Subcutaneous adipose tissue (tissue), 4 donors: ENCODE results near the gene CSRNP2. TPM values are rescaled to one million over a fixed set of nuclear protein-coding genes. Genes with fewer than 3 reads are reported as not detected.

ENCODE experiments used
- small RNA-seq: library from RNA; depleted of rRNA; stranded (forward); fragments of <200 nt; gene quantifications from one replicate; pipeline ENCODE3, GENCODE V24; 2016
- total RNA-seq, 4 donors: library from RNA; depleted of rRNA; stranded (reverse); fragments of >200 nt; gene quantifications; one replicate each; pipeline ENCODE4 v1.1.0, GENCODE V29; 2016

The CSRNP2 gene
- total RNA-seq, 4 donors from 2014 or later = 19.9 to 23.6 (median 21.5) TPM

Small RNAs within 50 kb of the gene (small RNA-seq; reads per million reads assigned to genes)
- gene RNU6-1273P = not detected
- gene RNU6-87P = not detected

Other genes with a start within 250 kb of the CSRNP2 start
- gene TMPRSS12, start 240.7 kb downstream of the CSRNP2 start, total RNA-seq = not detected
- not detected for gene HIGD1C, start 131.1 kb downstream of the CSRNP2 start, total RNA-seq
- 10 to 100 TPM; 43.3 to 64.8 (median 50.8) TPM for gene SLC11A2, start 57.2 kb downstream of the CSRNP2 start, total RNA-seq
- 10 to 100 TPM; 69.6 to 89.3 (median 80.9) TPM for gene LETMD1, start 35.3 kb downstream of the CSRNP2 start, total RNA-seq
- 10 to 100 TPM; 13.1 to 22.8 (median 15.0) TPM for gene TFCP2, start 89.5 kb upstream of the CSRNP2 start, total RNA-seq
- 10 to 100 TPM in 2 of 4 donors, 1 to 10 TPM in 2; 6.3 to 13.0 (median 10.5) TPM for gene POU6F1, start 134.5 kb upstream of the CSRNP2 start, total RNA-seq
- 100 to 1,000 TPM; 162 to 256 (median 236) TPM for gene DAZAP2, start 155.2 kb upstream of the CSRNP2 start, total RNA-seq
- gene SMAGP, start 186.8 kb upstream of the CSRNP2 start, total RNA-seq = 10 to 100 TPM in 1 of 4 donors, 1 to 10 TPM in 3; 2.9 to 11.9 (median 3.5) TPM
- 10 to 100 TPM in 2 of 4 donors, 1 to 10 TPM in 2; 2.3 to 26.2 (median 8.9) TPM for gene BIN2, start 240.6 kb upstream of the CSRNP2 start, total RNA-seq